AG10803 (cell line): ENCODE results near the gene NFKB2.

Experiments used
- DNase-seq: peaks from one replicate; pipeline ENCODE4 v3.0.0; 2010; ENCODE audit warnings: low read depth
- H3K4me3 ChIP-seq: 2 replicates; pipeline ENCODE4 v1.5.1; 2011; ENCODE audit warnings: mild to moderate bottlenecking, low read length, control low read depth
- CTCF ChIP-seq: conservative IDR thresholded peaks from 2 replicates; pipeline ENCODE4 v1.5.1; 2011; ENCODE audit warnings: mild to moderate bottlenecking, low read length, control low read depth, inconsistent platforms

Gene NFKB2

GRCh38 chr10:102382871-102383270 is 12.6 kb upstream of the NFKB2 start:
- no peak for DNase-seq
- TF ChIP-seq CTCF = no peak
- H3K4me3 ChIP-seq = no peak overlapping the region

- TF ChIP-seq CTCF = peak; percentile 23; the same call in 1 of the 2 replicates
- no peak overlapping the region for H3K4me3 ChIP-seq
- no peak for DNase-seq
Measured at GRCh38 chr10:102384053-102384452, 11.5 kb upstream of the NFKB2 start.

- DNase-seq = peak; percentile 48
- H3K4me3 ChIP-seq = no peak overlapping the region
- no peak for TF ChIP-seq CTCF
Measured at GRCh38 chr10:102384606-102385429, 10.7 kb upstream of the NFKB2 start.

- TF ChIP-seq CTCF = no peak
- no peak for DNase-seq
- H3K4me3 ChIP-seq = no peak overlapping the region
Measured at GRCh38 chr10:102389894-102390293, 5.6 kb upstream of the NFKB2 start.

- TF ChIP-seq CTCF = no peak
- DNase-seq = no peak
- no peak overlapping the region for H3K4me3 ChIP-seq
Measured at GRCh38 chr10:102392306-102392705, 3.2 kb upstream of the NFKB2 start.

GRCh38 chr10:102393411-102394078 is 2.0 kb upstream of the NFKB2 start:
- no peak for DNase-seq
- H3K4me3 ChIP-seq = peak overlapping the region; percentile 86
- no peak for TF ChIP-seq CTCF
